NCI-H146 (cell line): ENCODE measurements around the gene ABHD17C.
A peak's percentile ranks its signal among the peaks of the same experiment; 100 is the strongest.

ENCODE experiments used
- DNase-seq: peaks from one replicate; lab custom pipeline; 2025; lab: John Stamatoyannopoulos, UW

Gene ABHD17C

GRCh38 chr15:80689716-80690115 is 5.4 kb upstream of the ABHD17C start:
- DNase-seq, result no peak

GRCh38 chr15:80691575-80691974 is 3.5 kb upstream of the ABHD17C start:
- no peak for DNase-seq

- peak; percentile 25 for DNase-seq
Measured at GRCh38 chr15:80693682-80694610, 1.2 kb upstream of the ABHD17C start.

GRCh38 chr15:80694611-80695098 is 455 bp upstream of the ABHD17C start:
- DNase-seq, result no peak

- DNase-seq, result peak; percentile 18
Measured at GRCh38 chr15:80695911-80696661, 976 bp downstream of the ABHD17C start.

GRCh38 chr15:80697075-80697685 is 2.1 kb downstream of the ABHD17C start:
- no peak for DNase-seq

GRCh38 chr15:80698676-80699075 is 3.6 kb downstream of the ABHD17C start:
- DNase-seq, result no peak

- DNase-seq, result no peak
Measured at GRCh38 chr15:80699981-80700380, 4.9 kb downstream of the ABHD17C start.

GRCh38 chr15:80701676-80702311 is 6.7 kb downstream of the ABHD17C start:
- no peak for DNase-seq

GRCh38 chr15:80703081-80703480 is 8.0 kb downstream of the ABHD17C start:
- DNase-seq, result no peak

GRCh38 chr15:80703965-80704364 is 8.9 kb downstream of the ABHD17C start:
- DNase-seq, result no peak

GRCh38 chr15:80706161-80706560 is 11.1 kb downstream of the ABHD17C start:
- DNase-seq, result peak; percentile 50

- DNase-seq, result peak; percentile 13
Measured at GRCh38 chr15:80709542-80709941, 14.4 kb downstream of the ABHD17C start.

- DNase-seq, result no peak
Measured at GRCh38 chr15:80710635-80711554, 15.8 kb downstream of the ABHD17C start.

GRCh38 chr15:80711886-80712285 is 16.8 kb downstream of the ABHD17C start:
- DNase-seq, result no peak

GRCh38 chr15:80712956-80713355 is 17.8 kb downstream of the ABHD17C start:
- DNase-seq, result no peak

- no peak for DNase-seq
Measured at GRCh38 chr15:80721476-80721875, 26.4 kb downstream of the ABHD17C start.

GRCh38 chr15:80722811-80723210 is 27.7 kb downstream of the ABHD17C start:
- DNase-seq, result no peak

GRCh38 chr15:80727196-80727595 is 32.1 kb downstream of the ABHD17C start:
- no peak for DNase-seq

GRCh38 chr15:80727596-80727995 is 32.5 kb downstream of the ABHD17C start:
- DNase-seq, result no peak

GRCh38 chr15:80730387-80730786 is 35.3 kb downstream of the ABHD17C start:
- no peak for DNase-seq
